Vagina (tissue), 2 donors: ENCODE data around the gene FOLR3. TPM values are rescaled to one million over a fixed set of nuclear protein-coding genes. Genes with fewer than 3 reads are reported as not detected.

ENCODE experiments used
- DNase-seq, 2 donors: peaks; one replicate each; pipeline ENCODE4 v3.0.0-alpha.2; 2017; ENCODE audit errors: extremely low spot score in 2 of 2
- H3K27ac ChIP-seq: fragments of 200-600 bp; sonication (generic); one replicate; pipeline ENCODE4 v1.5.1; 2019
- H3K27me3 ChIP-seq: fragments of 200-600 bp; sonication (generic); one replicate; pipeline ENCODE4 v1.5.1; 2019
- H3K36me3 ChIP-seq, 2 donors: fragments of 200-600 bp; sonication (generic); one replicate each; pipeline ENCODE4 v1.5.1; 2017 to 2019
- H3K4me1 ChIP-seq: fragments of 200-600 bp; sonication (generic); one replicate; pipeline ENCODE4 v1.5.1; 2019
- H3K4me3 ChIP-seq, 2 donors: fragments of 200-600 bp; sonication (generic); 1 replicate in 1 of 2; 2 replicates in 1 of 2; pipeline ENCODE4 v1.5.1; 2016 to 2019
- H3K9me3 ChIP-seq: fragments of 200-600 bp; sonication (generic); one replicate; pipeline ENCODE4 v1.5.1; 2019
- POLR2A ChIP-seq, 2 donors: fragments of 450-650 bp; IDR thresholded peaks; one replicate each; pipeline ENCODE4 v1.6.1; 2017; ENCODE audit warnings: antibody characterized with exemption in 2 of 2, mild to moderate bottlenecking in 2 of 2, moderate library complexity in 2 of 2
- POLR2AphosphoS5 ChIP-seq, 2 donors: sonication (generic); formaldehyde crosslinking; IDR thresholded peaks; one replicate each; pipeline ENCODE4 v1.9.0; 2017; ENCODE audit warnings: antibody characterized with exemption in 2 of 2, mild to moderate bottlenecking in 2 of 2, low read depth in 1 of 2; ENCODE audit not compliant: insufficient read depth in 1 of 2
- intact Hi-C: fragments of 100-400 bp; cut with DNase I; formaldehyde crosslinking; loops from one replicate; pipeline ENCODE4 v1.15.1; 2023
- total RNA-seq: library from RNA; depleted of rRNA; stranded (reverse); fragments of >200 nt; gene quantifications from one replicate; pipeline ENCODE4 v1.2.3, GENCODE V29; 2016
- TF ChIP-seq, protein P1 (sequence below), 3 experiments: fragments of 450-650 bp in 2 of 3; fragments of 200-600 bp in 1 of 3; sonication (generic) in 1 of 3; IDR thresholded peaks; one replicate each; pipeline ENCODE4 v1.5.1; 2017 to 2019; ENCODE audit warnings: antibody characterized with exemption in 3 of 3, mild to moderate bottlenecking in 2 of 3, moderate library complexity in 2 of 3

FOLR3 gene
- total RNA-seq, 1 donor from 2014 or later: not detected

- Histone ChIP-seq H3K27me3 (no peaks in the 10 kb centered on the region), H3K27ac (no peak overlapping the region), H3K36me3 (no peaks in the 10 kb centered on the region), H3K4me3 (no peak overlapping the region), H3K9me3 (no peaks in the 10 kb centered on the region), H3K4me1 (peaks cover 2% of the 10 kb centered on the region)
- no peak for DNase-seq
- no peak for TF ChIP-seq POLR2A (IDR thresholded peaks at IDR 0.05)
- TF ChIP-seq, protein P1, sequence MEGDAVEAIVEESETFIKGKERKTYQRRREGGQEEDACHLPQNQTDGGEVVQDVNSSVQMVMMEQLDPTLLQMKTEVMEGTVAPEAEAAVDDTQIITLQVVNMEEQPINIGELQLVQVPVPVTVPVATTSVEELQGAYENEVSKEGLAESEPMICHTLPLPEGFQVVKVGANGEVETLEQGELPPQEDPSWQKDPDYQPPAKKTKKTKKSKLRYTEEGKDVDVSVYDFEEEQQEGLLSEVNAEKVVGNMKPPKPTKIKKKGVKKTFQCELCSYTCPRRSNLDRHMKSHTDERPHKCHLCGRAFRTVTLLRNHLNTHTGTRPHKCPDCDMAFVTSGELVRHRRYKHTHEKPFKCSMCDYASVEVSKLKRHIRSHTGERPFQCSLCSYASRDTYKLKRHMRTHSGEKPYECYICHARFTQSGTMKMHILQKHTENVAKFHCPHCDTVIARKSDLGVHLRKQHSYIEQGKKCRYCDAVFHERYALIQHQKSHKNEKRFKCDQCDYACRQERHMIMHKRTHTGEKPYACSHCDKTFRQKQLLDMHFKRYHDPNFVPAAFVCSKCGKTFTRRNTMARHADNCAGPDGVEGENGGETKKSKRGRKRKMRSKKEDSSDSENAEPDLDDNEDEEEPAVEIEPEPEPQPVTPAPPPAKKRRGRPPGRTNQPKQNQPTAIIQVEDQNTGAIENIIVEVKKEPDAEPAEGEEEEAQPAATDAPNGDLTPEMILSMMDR (IDR thresholded peaks at IDR 0.05): no peak
- no peak for TF ChIP-seq POLR2AphosphoS5 (IDR thresholded peaks at IDR 0.05; ENCODE audit: insufficient read depth in 1 of 2, low read depth in 1 of 2)
- intact Hi-C loops: no loop called here
Measured at GRCh38 chr11:72188267-72188666, 52.7 kb downstream of the FOLR3 start.

Other genes with a start within 250 kb of the FOLR3 start
- gene XNDC1N, start 207.1 kb upstream of the FOLR3 start, total RNA-seq: 1.7 TPM
- gene RNF121, start 206.7 kb upstream of the FOLR3 start, total RNA-seq: 21.1 TPM
- gene IL18BP, start 136.8 kb upstream of the FOLR3 start, total RNA-seq: 2.7 TPM
- gene NUMA1, start 55.2 kb upstream of the FOLR3 start, total RNA-seq: 314 TPM
- gene LRRC51, start 54.9 kb upstream of the FOLR3 start, total RNA-seq: 5.6 TPM
- gene LAMTOR1, start 32.4 kb upstream of the FOLR3 start, total RNA-seq: 87.4 TPM
- gene TOMT, start 29.8 kb upstream of the FOLR3 start, total RNA-seq: not detected
- 19.9 TPM for gene ANAPC15, start 23.0 kb upstream of the FOLR3 start, total RNA-seq
- not detected for gene FOLR1, start 56.4 kb downstream of the FOLR3 start, total RNA-seq
- gene FOLR2, start 81.1 kb downstream of the FOLR3 start, total RNA-seq: 19.4 TPM
- gene INPPL1, start 89.0 kb downstream of the FOLR3 start, total RNA-seq: 69.2 TPM
- gene PHOX2A, start 108.5 kb downstream of the FOLR3 start, total RNA-seq: 3.4 TPM